ENCODE measurements around the gene MT2A. TPM values are rescaled to one million over a fixed set of nuclear protein-coding genes. Genes with fewer than 3 reads are reported as not detected.

MT2A gene
- polyA plus RNA-seq, 10 donors: 12.1 to 36.7 (median 25.6) TPM

Other genes starting within 250 kb of the MT2A start
- 10 to 100 TPM; 46.4 to 64.7 (median 53.6) TPM for gene AMFR, start 183.0 kb upstream of the MT2A start, polyA plus RNA-seq (ENCODE audit: insufficient read length in 10 of 10)
- gene NUDT21, start 157.3 kb upstream of the MT2A start, polyA plus RNA-seq (ENCODE audit: insufficient read length in 10 of 10): 10 to 100 TPM; 53.0 to 78.6 (median 69.8) TPM
- gene OGFOD1, start 157.0 kb upstream of the MT2A start, polyA plus RNA-seq (ENCODE audit: insufficient read length in 10 of 10): 10 to 100 TPM; 33.7 to 43.7 (median 39.5) TPM
- gene BBS2, start 88.6 kb upstream of the MT2A start, polyA plus RNA-seq (ENCODE audit: insufficient read length in 10 of 10): 10 to 100 TPM; 32.8 to 60.2 (median 52.8) TPM
- gene MT4, start 43.5 kb upstream of the MT2A start, polyA plus RNA-seq (ENCODE audit: insufficient read length in 10 of 10): not detected
- gene MT3, start 19.1 kb upstream of the MT2A start, polyA plus RNA-seq (ENCODE audit: insufficient read length in 10 of 10): 10 to 100 TPM in 7 of 10 donors, 1 to 10 TPM in 3; 2.6 to 31.5 (median 19.6) TPM
- gene MT1E, start 17.2 kb downstream of the MT2A start, polyA plus RNA-seq (ENCODE audit: insufficient read length in 10 of 10): 10 to 100 TPM; 10.5 to 27.6 (median 20.4) TPM
- 1 to 10 TPM in 4 of 10 donors, under 1 TPM in 6; 0.47 to 2.1 (median 0.89) TPM for gene MT1M, start 24.1 kb downstream of the MT2A start, polyA plus RNA-seq (ENCODE audit: insufficient read length in 10 of 10)
- under 1 TPM in 1 of 10 donors, not detected in 9; 0.63 TPM for gene MT1A, start 30.1 kb downstream of the MT2A start, polyA plus RNA-seq (ENCODE audit: insufficient read length in 10 of 10)
- under 1 TPM in 2 of 10 donors, not detected in 8; 0.38 to 0.46 TPM for gene MT1B, start 43.3 kb downstream of the MT2A start, polyA plus RNA-seq (ENCODE audit: insufficient read length in 10 of 10)
- 1 to 10 TPM in 8 of 10 donors, under 1 TPM in 2; 0.84 to 2.4 (median 1.5) TPM for gene MT1F, start 49.4 kb downstream of the MT2A start, polyA plus RNA-seq (ENCODE audit: insufficient read length in 10 of 10)
- 1 to 10 TPM in 4 of 10 donors, under 1 TPM in 3, not detected in 3; 0.62 to 3.6 (median 1.0) TPM for gene MT1G, start 59.5 kb downstream of the MT2A start, polyA plus RNA-seq (ENCODE audit: insufficient read length in 10 of 10)
- 1 to 10 TPM in 1 of 10 donors, under 1 TPM in 1, not detected in 8; 0.81 to 1.2 TPM for gene MT1H, start 61.2 kb downstream of the MT2A start, polyA plus RNA-seq (ENCODE audit: insufficient read length in 10 of 10)
- gene MT1X, start 73.9 kb downstream of the MT2A start, polyA plus RNA-seq (ENCODE audit: insufficient read length in 10 of 10): 10 to 100 TPM in 6 of 10 donors, 1 to 10 TPM in 4; 7.2 to 20.2 (median 12.2) TPM
- 10 to 100 TPM; 36.8 to 52.1 (median 45.5) TPM for gene NUP93, start 121.5 kb downstream of the MT2A start, polyA plus RNA-seq (ENCODE audit: insufficient read length in 10 of 10)